Measurements from ENCODE around the gene PGM3.

- TF ChIP-seq TOX (CRISPR knock-in tag; IDR thresholded peaks at IDR 0.05; ENCODE audit: borderline replicate concordance) (no peak), ZNF565 (CRISPR knock-in tag; conservative IDR thresholded peaks at IDR 0.05; ENCODE audit: low read depth) (no peak), ESRRG (CRISPR knock-in tag; IDR thresholded peaks at IDR 0.05) (no peak)
These were observed 16.8 kb downstream of the PGM3 start for GRCh38 chr6:83176246-83176645.
